Endothelial cell of umbilical vein (primary cell): ENCODE results near the gene CREG2. TPM values are rescaled to one million over a fixed set of nuclear protein-coding genes. Genes with fewer than 3 reads are reported as not detected.

Source experiments
- BruUV-seq: library from RNA; stranded (reverse); fragments of 400-500 nt; replicated peaks from 2 replicates; lab custom pipeline; 2021; lab: Mats Ljungman, UMichigan
- CTCF ChIA-PET: fragments of 300-600, 350-600 bp; sonication (Branson Sonifier 250); formaldehyde crosslinking; loops from one replicate; lab custom pipeline; 2021; ENCODE audit warnings: antibody characterized with exemption, inconsistent platforms; lab: Charles Lee
- POLR2A ChIA-PET: fragments of 300-600, 350-600 bp; sonication (Branson Sonifier 250); formaldehyde crosslinking; loops from one replicate; lab custom pipeline; 2021; ENCODE audit warnings: antibody characterized with exemption, inconsistent platforms; lab: Charles Lee
- DNase-seq: peaks from one replicate; pipeline ENCODE4 v3.0.0-alpha.2; 2011; ENCODE audit warnings: low read depth, low spot score
- FAIRE-seq: peaks from 2 replicates; lab custom pipeline; 2011; peaks lifted over from hg19 to GRCh38; lab: Jason Lieb, UNC
- H2AFZ ChIP-seq: 2 replicates; pipeline ENCODE4 v1.6.0; 2012; ENCODE audit warnings: low read depth, low read length, control low read depth, inconsistent platforms
- H3K27ac ChIP-seq: 2 replicates; pipeline ENCODE4 v1.5.1; 2011; ENCODE audit warnings: low read depth, mild to moderate bottlenecking, control low read depth, low read length, moderate library complexity; ENCODE audit not compliant: insufficient read depth
- H3K27me3 ChIP-seq, 2 experiments: 2 replicates each; pipeline versions ENCODE4 v1.6.0 to v1.6.1; 2011; ENCODE audit warnings: low read length in 2 of 2, mixed read lengths in 1 of 2; ENCODE audit not compliant: control insufficient read depth in 2 of 2, insufficient read depth in 2 of 2
- H3K36me3 ChIP-seq, 2 experiments: 2 replicates in 1 of 2; 3 replicates in 1 of 2; pipeline ENCODE4 v1.5.1; 2011; ENCODE audit warnings: low read length in 2 of 2, mild to moderate bottlenecking in 1 of 2, moderate library complexity in 1 of 2; ENCODE audit not compliant: control insufficient read depth in 2 of 2, insufficient read depth in 2 of 2; ENCODE audit errors: extremely low read depth in 1 of 2
- H3K4me1 ChIP-seq: 3 replicates; pipeline ENCODE4 v1.5.1; 2011; ENCODE audit warnings: mild to moderate bottlenecking, low read length; ENCODE audit not compliant: control insufficient read depth, insufficient read depth; ENCODE audit errors: extremely low read depth
- H3K4me2 ChIP-seq: 2 replicates; pipeline ENCODE4 v1.6.1; 2011; ENCODE audit warnings: low read length, control low read depth, mixed read lengths; ENCODE audit not compliant: insufficient read depth
- H3K4me3 ChIP-seq, 3 experiments: fragments of 200-600 bp in 1 of 3; sonication (generic), shearing (Covaris generic) in 1 of 3; replicated peaks in 1 of 3; 2 replicates each; pipeline ENCODE4 v1.5.1; 2011 to 2016; ENCODE audit warnings: control low read depth in 3 of 3, low read length in 3 of 3, mild to moderate bottlenecking in 2 of 3, inconsistent platforms in 1 of 3, low read depth in 1 of 3, moderate library complexity in 1 of 3; ENCODE audit not compliant: insufficient read depth in 1 of 3
- H3K79me2 ChIP-seq: 2 replicates; pipeline ENCODE4 v1.6.0; 2012; ENCODE audit warnings: low read length, inconsistent platforms; ENCODE audit not compliant: control insufficient read depth, insufficient read depth
- H3K9ac ChIP-seq: replicated peaks from 2 replicates; pipeline ENCODE3; 2011; ENCODE audit warnings: low read length, control low read depth; ENCODE audit not compliant: insufficient read depth; ENCODE audit errors: extremely low read depth
- H3K9me1 ChIP-seq: replicated peaks from 3 replicates; pipeline ENCODE4 v1.6.0; 2011; ENCODE audit warnings: mild to moderate bottlenecking, low read length; ENCODE audit not compliant: control insufficient read depth, insufficient read depth; ENCODE audit errors: extremely low read depth
- H3K9me3 ChIP-seq: replicated peaks from 2 replicates; pipeline ENCODE4 v1.5.1; 2012; ENCODE audit warnings: low read length, inconsistent platforms; ENCODE audit not compliant: control insufficient read depth, insufficient read depth
- H4K20me1 ChIP-seq: replicated peaks from 2 replicates; pipeline ENCODE3; 2011; ENCODE audit warnings: mild to moderate bottlenecking, low read length; ENCODE audit not compliant: control insufficient read depth, insufficient read depth; ENCODE audit errors: extremely low read depth
- CTCF ChIP-seq, 2 donors: IDR thresholded peaks; 1 replicate in 1 of 2; 2 replicates in 1 of 2; pipeline ENCODE4 v1.5.1; 2011; ENCODE audit warnings: low read length in 2 of 2, mild to moderate bottlenecking in 2 of 2, moderate library complexity in 2 of 2, control low read depth in 1 of 2, inconsistent platforms in 1 of 2, low read depth in 1 of 2; ENCODE audit not compliant: insufficient read depth in 1 of 2; ENCODE audit errors: extremely low read depth in 1 of 2
- EZH2 ChIP-seq: IDR thresholded peaks from 2 replicates; pipeline ENCODE4 v1.6.1; 2012; ENCODE audit warnings: borderline replicate concordance, low read depth, mild to moderate bottlenecking, moderate library complexity, low read length, inconsistent platforms; ENCODE audit not compliant: severe bottlenecking
- JUN ChIP-seq: IDR thresholded peaks from 2 replicates; pipeline ENCODE4 v1.6.1; 2011; ENCODE audit warnings: borderline replicate concordance, low read depth; ENCODE audit not compliant: insufficient read length, insufficient read depth
- MYC ChIP-seq: IDR thresholded peaks from one replicate; pipeline ENCODE4 v1.6.1; 2011; ENCODE audit warnings: mild to moderate bottlenecking, low read depth, low read length
- POLR2A ChIP-seq: IDR thresholded peaks from 2 replicates; pipeline ENCODE4 v1.6.1; 2012; ENCODE audit warnings: low read depth, mild to moderate bottlenecking, control low read depth, low read length
- POLR2AphosphoS5 ChIP-seq: IDR thresholded peaks from 2 replicates; pipeline ENCODE4 v1.6.1; 2012; ENCODE audit warnings: low read depth, mild to moderate bottlenecking, control low read depth, low read length, moderate library complexity; ENCODE audit not compliant: insufficient read depth
- dilution Hi-C: fragments of 300-500 bp; cut with MboI; formaldehyde crosslinking; loops from one replicate; pipeline ENCODE4 v1.15.0; 2019; ENCODE audit warnings: low sequenced_read_pairs; ENCODE audit not compliant: extremely low pct_ligation_motif_present
- intact Hi-C: fragments of 100-400 bp; cut with micrococcal nuclease; formaldehyde crosslinking; loops from one replicate; pipeline ENCODE4 v1.10.0; 2022
- polyA plus RNA-seq, 4 experiments: library from polyadenylated mRNA; depleted of rRNA in 3 of 4; stranded (reverse) in 3 of 4; unstranded in 1 of 4; fragments of >200 nt; gene quantifications; 2 replicates each; pipeline versions ENCODE4 v1.2.1 to v1.2.3, GENCODE V29; 2011 to 2012; ENCODE audit warnings: missing spikeins in 1 of 4
- total RNA-seq: library from RNA; stranded (reverse); gene quantifications from 2 replicates; pipeline ENCODE4 v1.2.3, GENCODE V29; 2021
- TF ChIP-seq, protein P1 (sequence below): IDR thresholded peaks from 2 replicates; pipeline ENCODE4 v1.6.1; 2011; ENCODE audit not compliant: insufficient read depth, insufficient read length

Gene CREG2
- total and polyA plus RNA-seq, 2 donors (not counting 3 experiments of a cell fraction or from before 2014, with no cell fraction given), result 0.48 to 2.0 TPM

DNA sequence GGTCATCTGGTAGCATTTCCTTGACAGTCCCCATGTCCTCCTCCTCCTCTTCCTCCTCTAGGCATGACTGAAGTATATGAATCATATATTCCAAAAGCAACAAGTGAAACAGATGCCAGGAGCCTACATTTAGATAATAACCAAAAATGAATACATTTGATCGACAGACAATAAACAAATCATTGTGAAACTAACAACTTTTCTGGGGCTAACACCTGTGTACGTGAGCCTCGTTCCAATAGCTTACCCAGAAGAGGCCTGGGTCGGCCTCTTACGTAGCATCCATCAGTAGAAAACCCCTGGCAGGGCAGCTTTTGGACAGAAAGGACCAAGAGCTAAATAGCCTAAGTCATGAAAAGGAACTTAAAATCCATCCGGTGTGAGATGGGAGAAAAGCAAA, 15.3 kb upstream of the CREG2 start:
- intact Hi-C loops, result no loop called here
- dilution Hi-C loops, result no loop called here
- POLR2A ChIA-PET, result no interaction called here
- Histone ChIP-seq H3K4me1 (no peaks in the 10 kb centered on the region), H3K9ac (no peak overlapping the region), H3K9me3 (no peaks in the 10 kb centered on the region), H3K4me2 (no peak overlapping the region), H3K27ac (no peak overlapping the region), H3K9me1 (no peaks in the 10 kb centered on the region), H3K27me3 (peaks cover 3 to 9% of the 10 kb centered on the region in 2 experiments), H2AFZ (no peak overlapping the region), H3K79me2 (no peaks in the 10 kb centered on the region), H3K36me3 (no peaks in the 10 kb centered on the region), H4K20me1 (no peaks in the 10 kb centered on the region), H3K4me3 (no peak overlapping the region)
- DNase-seq, result no peak
- no peak for FAIRE-seq
- BruUV-seq, result no TSS peak
- TF ChIP-seq JUN (no peak), MYC (no peak), POLR2AphosphoS5 (no peak), EZH2 (no peak), POLR2A (no peak), CTCF (IDR thresholded peaks at IDR 0.05; ENCODE audit: extremely low read depth in 1 of 2, insufficient read depth in 1 of 2, low read depth in 1 of 2, low read length in 2 of 2) (no peak)
- TF ChIP-seq, protein P1, sequence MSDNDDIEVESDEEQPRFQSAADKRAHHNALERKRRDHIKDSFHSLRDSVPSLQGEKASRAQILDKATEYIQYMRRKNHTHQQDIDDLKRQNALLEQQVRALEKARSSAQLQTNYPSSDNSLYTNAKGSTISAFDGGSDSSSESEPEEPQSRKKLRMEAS, result no peak
- CTCF ChIA-PET, result interaction anchor here (0.9 to 1.5 kb wide), 5 partner anchors 15 to 150 kb away, joined by 3 to 4 read pairs (median 3); partner anchors contain the start of gene CREG2
